H1 (cell line): ENCODE measurements around the gene CXCL12. TPM values are rescaled to one million over a fixed set of nuclear protein-coding genes. Genes with fewer than 3 reads are reported as not detected.

Experiments
- CTCF ChIA-PET: fragments of 300-600 bp; sonication (Branson Sonifier 250); formaldehyde crosslinking; loops from one replicate; lab custom pipeline; 2021; ENCODE audit not compliant: partially characterized antibody; lab: Charles Lee
- POLR2A ChIA-PET: fragments of 300-600 bp; sonication (Branson Sonifier 250); formaldehyde crosslinking; loops from one replicate; lab custom pipeline; 2021; ENCODE audit warnings: inconsistent platforms; ENCODE audit not compliant: partially characterized antibody; lab: Charles Lee
- DNase-seq, 2 experiments: peaks; one replicate each; pipeline versions ENCODE4 v3.0.0 to v3.0.0-alpha.2; 2010 to 2022; ENCODE audit warnings: low spot score in 2 of 2, low read depth in 1 of 2, mixed read lengths in 1 of 2
- FAIRE-seq: peaks from 2 replicates; lab custom pipeline; 2011; peaks lifted over from hg19 to GRCh38; lab: Jason Lieb, UNC
- H2AFZ ChIP-seq: 2 replicates; pipeline ENCODE4 v1.8.1; 2012; ENCODE audit warnings: low read length, inconsistent platforms
- H2AK5ac ChIP-seq: 2 replicates; pipeline ENCODE4 v1.6.1; 2013; ENCODE audit warnings: low read depth, low read length
- H2BK120ac ChIP-seq: replicated peaks from 2 replicates; pipeline ENCODE3; 2013; ENCODE audit warnings: low read depth, low read length, inconsistent platforms
- H2BK12ac ChIP-seq: 2 replicates; pipeline ENCODE4 v1.6.1; 2013; ENCODE audit warnings: low read depth, low read length
- H2BK15ac ChIP-seq: 2 replicates; pipeline ENCODE4 v1.6.1; 2013; ENCODE audit warnings: low read length
- H2BK20ac ChIP-seq: 2 replicates; pipeline ENCODE4 v1.6.1; 2013; ENCODE audit warnings: low read length
- H2BK5ac ChIP-seq: 2 replicates; pipeline ENCODE4 v1.6.1; 2013; ENCODE audit warnings: low read depth, low read length
- H3K14ac ChIP-seq: 2 replicates; pipeline ENCODE4 v1.6.1; 2013; ENCODE audit warnings: inconsistent platforms; ENCODE audit not compliant: insufficient read length
- H3K18ac ChIP-seq: 2 replicates; pipeline ENCODE4 v1.6.1; 2013; ENCODE audit warnings: low read length; ENCODE audit errors: extremely low read depth
- H3K23ac ChIP-seq: 2 replicates; pipeline ENCODE4 v1.6.1; 2013; ENCODE audit warnings: inconsistent platforms; ENCODE audit not compliant: insufficient read length
- H3K23me2 ChIP-seq: 2 replicates; pipeline ENCODE4 v1.6.1; 2013; ENCODE audit warnings: low read depth, low read length
- H3K27ac ChIP-seq: 2 replicates; pipeline ENCODE4 v1.6.1; 2011; ENCODE audit warnings: low read depth, low read length, inconsistent platforms
- H3K27me3 ChIP-seq, 4 experiments: replicated peaks in 1 of 4; 1 replicate in 1 of 4; 2 replicates in 3 of 4; pipeline versions ENCODE4 v1.6.1 to v1.8.1; 2011 to 2013; ENCODE audit warnings: low read length in 3 of 4, mild to moderate bottlenecking in 3 of 4, inconsistent platforms in 2 of 4, mixed read lengths in 2 of 4, moderate library complexity in 1 of 4; ENCODE audit not compliant: control insufficient read depth in 3 of 4, insufficient read depth in 3 of 4; ENCODE audit errors: extremely low read depth in 1 of 4
- H3K36me3 ChIP-seq, 4 experiments: 2 replicates each; pipeline versions ENCODE4 v1.6.1 to v1.8.1; 2011 to 2013; ENCODE audit warnings: mild to moderate bottlenecking in 4 of 4, low read length in 3 of 4, moderate library complexity in 2 of 4, control low read depth in 1 of 4, inconsistent platforms in 1 of 4; ENCODE audit not compliant: insufficient read depth in 4 of 4, control insufficient read depth in 2 of 4
- H3K4ac ChIP-seq: replicated peaks from 2 replicates; pipeline ENCODE3; 2013; ENCODE audit warnings: low read length, low read depth, mixed read lengths, inconsistent platforms; ENCODE audit not compliant: insufficient read length
- H3K4me1 ChIP-seq, 4 experiments: replicated peaks in 1 of 4; 1 replicate in 1 of 4; 2 replicates in 3 of 4; pipeline versions ENCODE4 v1.6.1 to v1.8.1; 2011 to 2013; ENCODE audit warnings: low read length in 3 of 4, inconsistent platforms in 2 of 4, mixed read lengths in 1 of 4; ENCODE audit not compliant: insufficient read depth in 4 of 4, control insufficient read depth in 3 of 4
- H3K4me2 ChIP-seq, 2 experiments: 2 replicates each; pipeline versions ENCODE4 v1.6.1 to v1.8.1; 2011 to 2013; ENCODE audit warnings: low read depth in 2 of 2, low read length in 2 of 2, control low read depth in 1 of 2, inconsistent platforms in 1 of 2, mild to moderate bottlenecking in 1 of 2; ENCODE audit not compliant: insufficient read depth in 1 of 2
- H3K4me3 ChIP-seq, 4 experiments: fragments of 200-600, 300-600 bp in 1 of 4; sonication (generic), shearing (Covaris generic), sonication (Bioruptor Twin) in 1 of 4; 2 replicates each; pipeline versions ENCODE4 v1.5.1 to v1.8.1; 2011 to 2016; ENCODE audit warnings: low read length in 4 of 4, low read depth in 3 of 4, control low read depth in 2 of 4, inconsistent platforms in 2 of 4, mild to moderate bottlenecking in 2 of 4, mixed read lengths in 1 of 4, moderate library complexity in 1 of 4; ENCODE audit not compliant: insufficient read depth in 2 of 4; ENCODE audit errors: extremely low read depth in 1 of 4
- H3K56ac ChIP-seq: replicated peaks from 2 replicates; pipeline ENCODE3; 2013; ENCODE audit warnings: low read depth, mild to moderate bottlenecking, mixed read lengths, low read length, inconsistent platforms; ENCODE audit not compliant: insufficient read length
- H3K79me1 ChIP-seq: 2 replicates; pipeline ENCODE4 v1.6.1; 2013; ENCODE audit warnings: low read depth, low read length, control low read depth
- H3K79me2 ChIP-seq, 2 experiments: 2 replicates each; pipeline versions ENCODE4 v1.6.1 to v1.8.1; 2012 to 2013; ENCODE audit warnings: low read length in 2 of 2, mild to moderate bottlenecking in 2 of 2, inconsistent platforms in 1 of 2; ENCODE audit not compliant: insufficient read depth in 2 of 2, control insufficient read depth in 1 of 2
- H3K9ac ChIP-seq, 4 experiments: replicated peaks in 1 of 4; 1 replicate in 1 of 4; 2 replicates in 3 of 4; pipeline versions ENCODE4 v1.6.1 to v1.8.1; 2011 to 2013; ENCODE audit warnings: low read depth in 3 of 4, low read length in 3 of 4, control low read depth in 2 of 4, mild to moderate bottlenecking in 2 of 4, moderate library complexity in 2 of 4, inconsistent platforms in 1 of 4; ENCODE audit errors: extremely low read depth in 1 of 4
- H3K9me3 ChIP-seq, 2 experiments: 2 replicates each; pipeline versions ENCODE4 v1.6.1 to v1.8.1; 2012 to 2013; ENCODE audit warnings: mild to moderate bottlenecking in 2 of 2, moderate library complexity in 2 of 2, control low read depth in 1 of 2, inconsistent platforms in 1 of 2, low read depth in 1 of 2, low read length in 1 of 2, mixed read lengths in 1 of 2; ENCODE audit not compliant: insufficient read depth in 2 of 2
- H4K20me1 ChIP-seq, 2 experiments: replicated peaks in 1 of 2; 2 replicates each; pipeline versions ENCODE3 to v1.8.1; 2011 to 2013; ENCODE audit warnings: inconsistent platforms in 2 of 2, low read length in 2 of 2, mild to moderate bottlenecking in 1 of 2; ENCODE audit not compliant: insufficient read depth in 2 of 2, control insufficient read depth in 1 of 2
- H4K5ac ChIP-seq: 2 replicates; pipeline ENCODE4 v1.6.1; 2013; ENCODE audit warnings: low read length, low read depth, mixed read lengths, inconsistent platforms; ENCODE audit not compliant: insufficient read length
- H4K8ac ChIP-seq: 2 replicates; pipeline ENCODE4 v1.8.0; 2013; ENCODE audit warnings: mild to moderate bottlenecking, moderate library complexity, low read length, inconsistent platforms; ENCODE audit not compliant: insufficient read depth; ENCODE audit errors: extremely low read depth
- H4K91ac ChIP-seq: replicated peaks from 2 replicates; pipeline ENCODE3; 2013; ENCODE audit warnings: low read length, mixed read lengths, inconsistent platforms; ENCODE audit not compliant: insufficient read length
- ASH2L ChIP-seq: fragments of 200-600, 300-600 bp; sonication (generic); IDR thresholded peaks from one replicate; pipeline ENCODE4 v1.7.1; 2017; ENCODE audit warnings: low read length
- BRCA1 ChIP-seq: IDR thresholded peaks from 2 replicates; pipeline ENCODE4 v1.6.1; 2012; ENCODE audit warnings: low read depth, low read length, improper control_type of control experiment
- CBX5 ChIP-seq: fragments of 300-800, 300-1000 bp; sonication (generic); IDR thresholded peaks from 2 replicates; pipeline ENCODE4 v1.7.1; 2016; ENCODE audit warnings: antibody characterized with exemption, low read length, low read depth
- EP300 ChIP-seq, 2 experiments: IDR thresholded peaks; 1 replicate in 1 of 2; 2 replicates in 1 of 2; pipeline ENCODE4 v1.6.1; 2011 to 2012; ENCODE audit warnings: low read depth in 2 of 2, low read length in 2 of 2, mild to moderate bottlenecking in 2 of 2, borderline replicate concordance in 1 of 2, inconsistent platforms in 1 of 2, moderate library complexity in 1 of 2
- HDAC6 ChIP-seq: IDR thresholded peaks from one replicate; pipeline ENCODE4 v1.7.1; 2012; ENCODE audit warnings: low read depth, mild to moderate bottlenecking, inconsistent platforms, low read length, moderate library complexity
- KDM5A ChIP-seq: fragments of 200-600 bp; IDR thresholded peaks from 2 replicates; pipeline ENCODE4 v1.7.1; 2012; ENCODE audit warnings: mild to moderate bottlenecking, low read length, inconsistent platforms, mixed read lengths
- PHF8 ChIP-seq: fragments of 200-600 bp; sonication (generic); conservative IDR thresholded peaks from 2 replicates; pipeline ENCODE4 v1.7.1; 2012; ENCODE audit warnings: low read depth, mild to moderate bottlenecking, inconsistent platforms, low read length, moderate library complexity
- POLR2AphosphoS5 ChIP-seq: IDR thresholded peaks from 2 replicates; pipeline ENCODE4 v1.6.1; 2011; ENCODE audit warnings: low read depth, low read length
- YY1 ChIP-seq: IDR thresholded peaks from 2 replicates; pipeline ENCODE4 v1.6.1; 2011; ENCODE audit warnings: low read depth, mild to moderate bottlenecking, low read length
- ZNF274 ChIP-seq: IDR thresholded peaks from 2 replicates; pipeline ENCODE4 v1.7.0; 2012; ENCODE audit warnings: low read length, borderline replicate concordance; ENCODE audit errors: extremely low read depth
- WGBS, 2 experiments: shearing (Covaris generic) in 1 of 2; methylation state at CpG; one replicate each; pipeline versions ENCODE4 v1.1.6 to v1.1.7; 2013 to 2015; ENCODE audit warnings: low lambda C conversion rate in 2 of 2, mixed read lengths in 2 of 2, inconsistent platforms in 1 of 2, low coverage in 1 of 2, missing lambda C conversion rate in 1 of 2; ENCODE audit not compliant: insufficient replicate concordance in 2 of 2, insufficient coverage in 1 of 2, insufficient read length in 1 of 2; ENCODE audit errors: extremely low coverage in 1 of 2, missing lambda C conversion rate in 1 of 2; 5-methylcytosine and 5-hydroxymethylcytosine counted together
- polyA plus RNA-seq, 7 experiments: library from polyadenylated mRNA; depleted of rRNA in 3 of 7; stranded (reverse) in 5 of 7; unstranded in 2 of 7; fragments of >200 nt in 5 of 7; fragments of 200-250 nt in 2 of 7; gene quantifications; 1 replicate in 5 of 7; 2 replicates in 1 of 7; 4 replicates in 1 of 7; pipeline versions ENCODE4 v1.2.1 to v1.2.3, GENCODE V29; 2011 to 2013; ENCODE audit warnings: missing spikeins in 2 of 7, mixed read lengths in 2 of 7
- total RNA-seq: library from RNA; stranded (reverse); fragmentation: NEBNext Ultra II Directional; extraction: Animal tissue kit (Norgen Biotek cat#: 25700); gene quantifications from 2 replicates; pipeline ENCODE4 v1.2.1, GENCODE V29; 2021

CXCL12 gene
- total and polyA plus RNA-seq, 2 of the 8 experiments (the other 6 are each of a cell fraction or from before 2014, with no cell fraction given), result 51.4 to 53.8 TPM

DNA sequence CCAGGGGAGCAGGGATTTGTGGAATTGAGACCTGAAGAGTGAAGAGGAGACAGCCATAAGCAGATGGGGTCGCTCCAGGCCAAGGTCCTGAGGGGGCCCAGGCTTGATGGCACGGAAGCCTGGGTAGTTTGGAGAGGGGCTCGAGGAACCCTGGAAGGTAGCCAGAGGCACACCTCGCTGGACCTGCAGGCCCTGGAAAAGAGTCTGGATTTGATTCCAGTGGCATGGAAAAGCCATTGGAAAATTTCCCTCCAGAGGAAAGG lies 31.8 kb downstream of the CXCL12 start:
- no peaks in the 10 kb centered on the region for H3K23me2 ChIP-seq
- DNase-seq, result no peak
- H3K4me1 ChIP-seq, result peaks cover 0 to 16% (median 6%) of the 10 kb centered on the region in 4 experiments; a peak in 5 of 7 replicates
- no peaks in the 10 kb centered on the region for H3K79me1 ChIP-seq
- peak overlapping the region; percentile 87; the same call in 1 of the 2 replicates for H2BK12ac ChIP-seq
- CTCF ChIA-PET, result interaction anchor here (0.8 to 2.5 kb wide), 7 partner anchors 10 to 683 kb away, joined by 3 to 10 read pairs (median 3); partner anchors contain the start of gene CXCL12
- H4K91ac ChIP-seq, result no peak overlapping the region
- H2AFZ ChIP-seq, result no peak overlapping the region
- 89% methylated on average over 4 of the region's 4 CpGs; no CpG with 5 or more reads in 1 of the 2 experiments for WGBS, 2 experiments
- H3K14ac ChIP-seq, result peak overlapping the region; percentile 70
- H3K36me3 ChIP-seq, result no peaks in the 10 kb centered on the region
- 0 out of 2 replicates have a peak overlapping the region, but pooled peaks have one; percentile 70 for H4K8ac ChIP-seq
- no peaks in the 10 kb centered on the region for H3K79me2 ChIP-seq
- no peaks in the 10 kb centered on the region; a peak in 1 of 7 replicates for H3K27me3 ChIP-seq
- H2AK5ac ChIP-seq, result no peak overlapping the region
- H3K9ac ChIP-seq, result no peak overlapping the region
- H3K27ac ChIP-seq, result no peak overlapping the region
- H3K4me2 ChIP-seq, result no peak overlapping the region
- no peaks in the 10 kb centered on the region for H4K20me1 ChIP-seq
- H3K9me3 ChIP-seq, result no peaks in the 10 kb centered on the region
- H2BK20ac ChIP-seq, result no peak overlapping the region
- H2BK15ac ChIP-seq, result peak overlapping the region; percentile 31; the same call in 1 of the 2 replicates
- TF ChIP-seq BRCA1, result no peak
- no peak for TF ChIP-seq EP300 (IDR thresholded peaks at IDR 0.05; ENCODE audit: borderline replicate concordance in 1 of 2, low read depth in 2 of 2, low read length in 2 of 2)
- TF ChIP-seq POLR2AphosphoS5, result no peak
- no peak for TF ChIP-seq CBX5
- no peak for TF ChIP-seq PHF8
- TF ChIP-seq HDAC6, result no peak
- TF ChIP-seq YY1, result no peak
- TF ChIP-seq ZNF274, result no peak
- TF ChIP-seq ASH2L, result no peak
- no peak for TF ChIP-seq KDM5A
- H3K23ac ChIP-seq, result no peak overlapping the region
- no peak overlapping the region for H2BK120ac ChIP-seq
- POLR2A ChIA-PET, result interaction anchor here (1.2 to 1.3 kb wide), 2 partner anchors 18 to 33 kb away, joined by 3 read pairs; no protein-coding TSS in a partner anchor
- FAIRE-seq, result no peak
- no peak overlapping the region for H3K56ac ChIP-seq
- no peak overlapping the region for H3K4ac ChIP-seq
- H3K4me3 ChIP-seq, result no peak overlapping the region
- no peak overlapping the region for H2BK5ac ChIP-seq
- no peak overlapping the region for H4K5ac ChIP-seq
- no peak overlapping the region for H3K18ac ChIP-seq
